H1 (cell line): ENCODE data around the gene TNFRSF6B. TPM values are rescaled to one million over a fixed set of nuclear protein-coding genes. Genes with fewer than 3 reads are reported as not detected.

Experiments used
- ATF3 ChIP-seq: IDR thresholded peaks from 2 replicates; pipeline ENCODE4 v1.6.1; 2011; ENCODE audit warnings: low read depth, mild to moderate bottlenecking, low read length; ENCODE audit not compliant: insufficient read depth
- BACH1 ChIP-seq: IDR thresholded peaks from 2 replicates; pipeline ENCODE4 v1.6.1; 2012; ENCODE audit warnings: low read length, improper control_type of control experiment
- BRCA1 ChIP-seq: IDR thresholded peaks from 2 replicates; pipeline ENCODE4 v1.6.1; 2012; ENCODE audit warnings: low read depth, low read length, improper control_type of control experiment
- CBX5 ChIP-seq: fragments of 300-800, 300-1000 bp; sonication (generic); IDR thresholded peaks from 2 replicates; pipeline ENCODE4 v1.7.1; 2016; ENCODE audit warnings: antibody characterized with exemption, low read length, low read depth
- CHD1 ChIP-seq: IDR thresholded peaks from 2 replicates; pipeline ENCODE4 v1.6.1; 2012; ENCODE audit warnings: low read depth, low read length, improper control_type of control experiment
- CTBP2 ChIP-seq: IDR thresholded peaks from 2 replicates; pipeline ENCODE4 v1.7.0; 2011; ENCODE audit warnings: borderline replicate concordance, mild to moderate bottlenecking, moderate library complexity, mixed read lengths, low read length; ENCODE audit not compliant: insufficient read depth, insufficient read length
- FOSL1 ChIP-seq: IDR thresholded peaks from 2 replicates; pipeline ENCODE4 v1.6.1; 2011; ENCODE audit warnings: mild to moderate bottlenecking, low read depth, low read length, moderate library complexity; ENCODE audit not compliant: insufficient read depth
- HDAC2 ChIP-seq, 2 experiments: fragments of 300-600 bp in 1 of 2; sonication (generic) in 1 of 2; IDR thresholded peaks; 2 replicates each; pipeline ENCODE4 v1.6.1; 2011 to 2012; ENCODE audit warnings: low read depth in 2 of 2, low read length in 2 of 2, mild to moderate bottlenecking in 2 of 2, moderate library complexity in 2 of 2, borderline replicate concordance in 1 of 2, inconsistent platforms in 1 of 2
- KDM4A ChIP-seq: IDR thresholded peaks from one replicate; pipeline ENCODE4 v1.7.1; 2012; ENCODE audit warnings: low read depth, mild to moderate bottlenecking, moderate library complexity, low read length, inconsistent platforms; ENCODE audit not compliant: severe bottlenecking
- MAX ChIP-seq: IDR thresholded peaks from 2 replicates; pipeline ENCODE4 v1.6.1; 2012; ENCODE audit warnings: inconsistent platforms
- NRF1 ChIP-seq: IDR thresholded peaks from 2 replicates; pipeline ENCODE4 v1.6.1; 2011; ENCODE audit warnings: mild to moderate bottlenecking, low read depth, low read length, improper control_type of control experiment
- PHF8 ChIP-seq: fragments of 200-600 bp; sonication (generic); conservative IDR thresholded peaks from 2 replicates; pipeline ENCODE4 v1.7.1; 2012; ENCODE audit warnings: low read depth, mild to moderate bottlenecking, inconsistent platforms, low read length, moderate library complexity
- POLR2A ChIP-seq, 2 experiments: IDR thresholded peaks; 1 replicate in 1 of 2; 2 replicates in 1 of 2; pipeline ENCODE4 v1.6.1; 2011; ENCODE audit warnings: low read depth in 2 of 2, low read length in 2 of 2, mild to moderate bottlenecking in 2 of 2; ENCODE audit errors: control extremely low read depth in 1 of 2
- POLR2AphosphoS5 ChIP-seq: IDR thresholded peaks from 2 replicates; pipeline ENCODE4 v1.6.1; 2011; ENCODE audit warnings: low read depth, low read length
- POU5F1 ChIP-seq: IDR thresholded peaks from 2 replicates; pipeline ENCODE4 v1.6.1; 2011; ENCODE audit warnings: low read depth, mild to moderate bottlenecking, low read length, moderate library complexity
- RNF2 ChIP-seq: fragments of 200-900, 300-1000 bp; sonication (generic); IDR thresholded peaks from 2 replicates; pipeline ENCODE4 v1.7.1; 2016; ENCODE audit warnings: borderline replicate concordance, low read depth, mild to moderate bottlenecking, antibody characterized with exemption, low read length; ENCODE audit not compliant: poor library complexity, severe bottlenecking; ENCODE audit errors: missing control alignments
- SIN3A ChIP-seq, 2 experiments: IDR thresholded peaks in 1 of 2; conservative IDR thresholded peaks in 1 of 2; 2 replicates each; pipeline ENCODE4 v1.6.1; 2011 to 2012; ENCODE audit warnings: low read length in 2 of 2, improper control_type of control experiment in 1 of 2, low read depth in 1 of 2, mild to moderate bottlenecking in 1 of 2
- SUZ12 ChIP-seq: fragments of 200-600 bp; sonication (generic); IDR thresholded peaks from 2 replicates; pipeline ENCODE4 v1.6.1; 2012; ENCODE audit warnings: mild to moderate bottlenecking, inconsistent platforms, low read length, moderate library complexity, mixed read lengths
- TEAD4 ChIP-seq: IDR thresholded peaks from 2 replicates; pipeline ENCODE4 v1.6.1; 2012; ENCODE audit warnings: low read depth, low read length, inconsistent platforms, mixed read lengths
- polyA plus RNA-seq, 7 experiments: library from polyadenylated mRNA; depleted of rRNA in 3 of 7; stranded (reverse) in 5 of 7; unstranded in 2 of 7; fragments of >200 nt in 5 of 7; fragments of 200-250 nt in 2 of 7; gene quantifications; 1 replicate in 5 of 7; 2 replicates in 1 of 7; 4 replicates in 1 of 7; pipeline versions ENCODE4 v1.2.1 to v1.2.3, GENCODE V29; 2011 to 2013; ENCODE audit warnings: missing spikeins in 2 of 7, mixed read lengths in 2 of 7
- total RNA-seq: library from RNA; stranded (reverse); fragmentation: NEBNext Ultra II Directional; extraction: Animal tissue kit (Norgen Biotek cat#: 25700); gene quantifications from 2 replicates; pipeline ENCODE4 v1.2.1, GENCODE V29; 2021
- TF ChIP-seq, protein P1 (sequence below): IDR thresholded peaks from 2 replicates; pipeline ENCODE4 v1.6.1; 2011; ENCODE audit warnings: low read length, improper control_type of control experiment
- TF ChIP-seq, protein P2 (sequence below): IDR thresholded peaks from 2 replicates; pipeline ENCODE4 v1.6.1; 2012; ENCODE audit warnings: inconsistent platforms

Gene TNFRSF6B
- total and polyA plus RNA-seq, 2 of the 8 experiments (the other 6 are each of a cell fraction or from before 2014, with no cell fraction given) = 3.1 TPM; not detected in 1

GRCh38 chr20:63738687-63739129, 42.3 kb downstream of the TNFRSF6B start (continued):
- TF ChIP-seq BRCA1 = no peak
- TF ChIP-seq SIN3A (conservative IDR thresholded peaks at IDR 0.05 in 1 of 2, IDR thresholded peaks at IDR 0.05 in 1 of 2; ENCODE audit: low read depth in 1 of 2, low read length in 2 of 2) = peak in 1 of 2 experiments; percentile 47; a peak in 1 of 4 replicates
- TF ChIP-seq ATF3 = no peak
- no peak for TF ChIP-seq POU5F1
- TF ChIP-seq HDAC2 (IDR thresholded peaks at IDR 0.05; ENCODE audit: borderline replicate concordance in 1 of 2, low read depth in 2 of 2, low read length in 2 of 2) = peak in 1 of 2 experiments; percentile 43; a peak in 1 of 4 replicates
- TF ChIP-seq POLR2A (IDR thresholded peaks at IDR 0.05; ENCODE audit: control extremely low read depth in 1 of 2, low read depth in 2 of 2, low read length in 2 of 2) = no peak
- TF ChIP-seq TEAD4 = no peak
- TF ChIP-seq POLR2AphosphoS5 = no peak
- TF ChIP-seq RNF2 = no peak
- TF ChIP-seq PHF8 = no peak
- TF ChIP-seq NRF1 = no peak
- TF ChIP-seq CTBP2 = no peak
- TF ChIP-seq MAX = peak; percentile 49
- no peak for TF ChIP-seq KDM4A
- TF ChIP-seq, protein P1, sequence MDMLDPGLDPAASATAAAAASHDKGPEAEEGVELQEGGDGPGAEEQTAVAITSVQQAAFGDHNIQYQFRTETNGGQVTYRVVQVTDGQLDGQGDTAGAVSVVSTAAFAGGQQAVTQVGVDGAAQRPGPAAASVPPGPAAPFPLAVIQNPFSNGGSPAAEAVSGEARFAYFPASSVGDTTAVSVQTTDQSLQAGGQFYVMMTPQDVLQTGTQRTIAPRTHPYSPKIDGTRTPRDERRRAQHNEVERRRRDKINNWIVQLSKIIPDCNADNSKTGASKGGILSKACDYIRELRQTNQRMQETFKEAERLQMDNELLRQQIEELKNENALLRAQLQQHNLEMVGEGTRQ = no peak
- no peak for TF ChIP-seq BACH1
- TF ChIP-seq SUZ12 = no peak
- no peak for TF ChIP-seq FOSL1
- no peak for TF ChIP-seq CHD1
- TF ChIP-seq CBX5 = no peak
- TF ChIP-seq, protein P2, sequence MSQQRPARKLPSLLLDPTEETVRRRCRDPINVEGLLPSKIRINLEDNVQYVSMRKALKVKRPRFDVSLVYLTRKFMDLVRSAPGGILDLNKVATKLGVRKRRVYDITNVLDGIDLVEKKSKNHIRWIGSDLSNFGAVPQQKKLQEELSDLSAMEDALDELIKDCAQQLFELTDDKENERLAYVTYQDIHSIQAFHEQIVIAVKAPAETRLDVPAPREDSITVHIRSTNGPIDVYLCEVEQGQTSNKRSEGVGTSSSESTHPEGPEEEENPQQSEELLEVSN = 0 out of 2 replicates have a peak, but pooled peaks have one; percentile 19
